GM18520 (cell line): Measurements from ENCODE around the gene PRAMEF25.
"Not testable (repeated sequence)": the region's sequence is repeated elsewhere in the genome, so short reads cannot be mapped to it uniquely, and the experiment has no call there.

ENCODE experiments used
- ATAC-seq: cut with Tn5 transposase; IDR thresholded peaks from one replicate; pipeline ENCODE4 v1.9.1; 2021; ENCODE audit not compliant: unreplicated experiment

Gene PRAMEF25

GRCh38 chr1:13070474-13070873, at the start of gene PRAMEF25:
PRAMEF25 (plus strand) TSS chr1:13070774; CDS start chr1:13073694, 2,920 bp downstream.
- ATAC-seq: not testable (repeated sequence)

GRCh38 chr1:13056475-13056874, 14.1 kb upstream of the PRAMEF25 start, which contains the start of gene PRAMEF27:
PRAMEF27 (minus strand) TSS chr1:13056575; CDS start chr1:13053659, 2,916 bp downstream.
- ATAC-seq: not testable (repeated sequence)

GRCh38 chr1:13116754-13117153, 46.2 kb downstream of the PRAMEF25 start, which contains the start of gene HNRNPCL2:
HNRNPCL2 (minus strand) TSS chr1:13116854; CDS start chr1:13116400, 454 bp downstream.
- not testable (repeated sequence) for ATAC-seq
